PC-3 (cell line): Measurements from ENCODE around the gene PODN. TPM values are rescaled to one million over a fixed set of nuclear protein-coding genes. Genes with fewer than 3 reads are reported as not detected.

Experiments
- ATAC-seq: fragments of 200-7000 bp; cut with Tn5 transposase; 2 replicates; pipeline ENCODE4 v1.9.1; 2020; ENCODE audit warnings: mild to moderate bottlenecking, moderate library complexity
- BruUV-seq: library from RNA; stranded (reverse); fragments of 400-500 nt; replicated peaks from 2 replicates; lab custom pipeline; 2021; lab: Mats Ljungman, UMichigan
- CTCF ChIA-PET: fragments of 300-600 bp; sonication (Branson Sonifier 250); formaldehyde crosslinking; loops from one replicate; lab custom pipeline; 2022; ENCODE audit warnings: antibody characterized with exemption; lab: Charles Lee
- POLR2A ChIA-PET: fragments of 300-600 bp; sonication (Branson Sonifier 250); formaldehyde crosslinking; loops from one replicate; lab custom pipeline; 2022; ENCODE audit warnings: antibody characterized with exemption; ENCODE audit not compliant: unreplicated experiment; lab: Charles Lee
- DNase-seq: peaks from one replicate; pipeline ENCODE4 v3.0.0-alpha.2; 2015
- H2AFZ ChIP-seq: fragments of 300-600 bp; sonication (generic); 2 replicates; pipeline ENCODE4 v1.6.0; 2016; ENCODE audit warnings: antibody characterized with exemption, low read length
- H3F3A ChIP-seq: fragments of 300-600 bp; sonication (generic); one replicate; pipeline ENCODE4 v1.6.0; 2017; ENCODE audit warnings: antibody characterized with exemption, low read length, control low read depth, mild to moderate bottlenecking; ENCODE audit not compliant: unreplicated experiment
- H3K27ac ChIP-seq: fragments of 300-600 bp; sonication (generic); 2 replicates; pipeline ENCODE4 v1.5.1; 2016; ENCODE audit warnings: mild to moderate bottlenecking, low read length
- H3K27me3 ChIP-seq: fragments of 300-600 bp; sonication (generic); 2 replicates; pipeline ENCODE4 v1.6.1; 2016; ENCODE audit warnings: low read length, mixed read lengths
- H3K36me3 ChIP-seq: fragments of 300-600 bp; sonication (generic); 2 replicates; pipeline ENCODE4 v1.6.1; 2016; ENCODE audit warnings: low read depth, mixed run types, low read length, mixed read lengths
- H3K4me1 ChIP-seq: fragments of 300-600 bp; sonication (generic); 2 replicates; pipeline ENCODE4 v1.5.1; 2016; ENCODE audit warnings: low read length; ENCODE audit not compliant: insufficient read depth
- H3K4me2 ChIP-seq: fragments of 300-600 bp; sonication (generic); 2 replicates; pipeline ENCODE4 v1.6.0; 2016; ENCODE audit warnings: low read length
- H3K4me3 ChIP-seq: fragments of 300-600 bp; sonication (generic); 2 replicates; pipeline ENCODE4 v1.5.1; 2016; ENCODE audit warnings: mild to moderate bottlenecking, low read length, mixed read lengths
- H3K79me2 ChIP-seq: fragments of 300-600 bp; sonication (generic); 2 replicates; pipeline ENCODE4 v1.6.1; 2017; ENCODE audit warnings: low read length, mixed read lengths
- H3K9ac ChIP-seq: fragments of 300-600 bp; sonication (generic); 2 replicates; pipeline ENCODE4 v1.6.0; 2016; ENCODE audit warnings: mild to moderate bottlenecking, low read length
- H3K9me2 ChIP-seq: fragments of 300-600 bp; sonication (generic); replicated peaks from 2 replicates; pipeline ENCODE4 v1.6.1; 2016; ENCODE audit warnings: mixed run types, low read length, mixed read lengths
- H3K9me3 ChIP-seq: fragments of 300-600 bp; sonication (generic); 2 replicates; pipeline ENCODE4 v1.6.1; 2016; ENCODE audit warnings: low read length, mixed read lengths
- H4K20me1 ChIP-seq: fragments of 300-600 bp; sonication (generic); 2 replicates; pipeline ENCODE4 v1.6.1; 2016; ENCODE audit warnings: low read length, mixed read lengths
- EZH2 ChIP-seq: fragments of 300-600 bp; sonication (generic); IDR thresholded peaks from one replicate; pipeline ENCODE4 v1.6.1; 2017; ENCODE audit warnings: antibody characterized with exemption, mild to moderate bottlenecking, low read length; ENCODE audit not compliant: unreplicated experiment
- EZH2phosphoT487 ChIP-seq: fragments of 300-600 bp; sonication (generic); IDR thresholded peaks from 2 replicates; pipeline ENCODE4 v1.6.1; 2018; ENCODE audit warnings: mild to moderate bottlenecking, antibody characterized with exemption, low read length, borderline replicate concordance
- intact Hi-C: fragments of 100-400 bp; cut with micrococcal nuclease; formaldehyde crosslinking; loops from 2 replicates; pipeline ENCODE4 v1.9.0; 2023
- total RNA-seq: library from RNA; depleted of rRNA; stranded (reverse); fragments of >200 nt; gene quantifications from 2 replicates; pipeline ENCODE4 v1.2.3, GENCODE V29; 2014
- TF ChIP-seq, protein P1 (sequence below): fragments of 300-600 bp; sonication (generic); conservative IDR thresholded peaks from 2 replicates; pipeline ENCODE4 v1.5.1; 2017; ENCODE audit warnings: antibody characterized with exemption, low read depth, mild to moderate bottlenecking, low read length

PODN gene
- total RNA-seq, 1 experiment from 2014 or later: not detected

- DNase-seq (no peak), ATAC-seq (no peak)
- no peaks in the 10 kb centered on the region for H3K9me2 ChIP-seq
- TF ChIP-seq EZH2phosphoT487 (no peak), EZH2 (no peak)
- TF ChIP-seq, protein P1, sequence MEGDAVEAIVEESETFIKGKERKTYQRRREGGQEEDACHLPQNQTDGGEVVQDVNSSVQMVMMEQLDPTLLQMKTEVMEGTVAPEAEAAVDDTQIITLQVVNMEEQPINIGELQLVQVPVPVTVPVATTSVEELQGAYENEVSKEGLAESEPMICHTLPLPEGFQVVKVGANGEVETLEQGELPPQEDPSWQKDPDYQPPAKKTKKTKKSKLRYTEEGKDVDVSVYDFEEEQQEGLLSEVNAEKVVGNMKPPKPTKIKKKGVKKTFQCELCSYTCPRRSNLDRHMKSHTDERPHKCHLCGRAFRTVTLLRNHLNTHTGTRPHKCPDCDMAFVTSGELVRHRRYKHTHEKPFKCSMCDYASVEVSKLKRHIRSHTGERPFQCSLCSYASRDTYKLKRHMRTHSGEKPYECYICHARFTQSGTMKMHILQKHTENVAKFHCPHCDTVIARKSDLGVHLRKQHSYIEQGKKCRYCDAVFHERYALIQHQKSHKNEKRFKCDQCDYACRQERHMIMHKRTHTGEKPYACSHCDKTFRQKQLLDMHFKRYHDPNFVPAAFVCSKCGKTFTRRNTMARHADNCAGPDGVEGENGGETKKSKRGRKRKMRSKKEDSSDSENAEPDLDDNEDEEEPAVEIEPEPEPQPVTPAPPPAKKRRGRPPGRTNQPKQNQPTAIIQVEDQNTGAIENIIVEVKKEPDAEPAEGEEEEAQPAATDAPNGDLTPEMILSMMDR: no peak
- peaks cover 21% of the 10 kb centered on the region for H3K4me1 ChIP-seq
- H3K79me2 ChIP-seq: no peaks in the 10 kb centered on the region
- H3K27ac ChIP-seq: no peak overlapping the region
- H3K27me3 ChIP-seq: no peaks in the 10 kb centered on the region
- H4K20me1 ChIP-seq: no peaks in the 10 kb centered on the region
- no peak overlapping the region for H2AFZ ChIP-seq
- CTCF ChIA-PET: no interaction called here
- H3K4me2 ChIP-seq: no peak overlapping the region
- POLR2A ChIA-PET: no interaction called here
- H3K36me3 ChIP-seq: peaks cover 16% of the 10 kb centered on the region; the same call in 1 of the 2 replicates
- peaks cover 8% of the 10 kb centered on the region for H3F3A ChIP-seq
- intact Hi-C loops: no loop called here
- H3K9ac ChIP-seq: no peak overlapping the region
- no peaks in the 10 kb centered on the region for H3K9me3 ChIP-seq
- BruUV-seq: no TSS peak
- no peak overlapping the region for H3K4me3 ChIP-seq
Measured at GRCh38 chr1:53043271-53043670, 18.7 kb upstream of the PODN start.

- ATAC-seq (no peak), DNase-seq (no peak)
- no peak for TF ChIP-seq EZH2
- TF ChIP-seq, protein P1: no peak
- no peak for TF ChIP-seq EZH2phosphoT487
- Histone ChIP-seq H3K9ac (no peak overlapping the region), H3K9me3 (no peaks in the 10 kb centered on the region), H3K79me2 (no peaks in the 10 kb centered on the region), H3K4me1 (peaks cover 37% of the 10 kb centered on the region), H3K9me2 (no peaks in the 10 kb centered on the region), H3K27me3 (no peaks in the 10 kb centered on the region), H3K4me3 (no peak overlapping the region), H3K4me2 (no peak overlapping the region), H4K20me1 (no peaks in the 10 kb centered on the region), H3K36me3 (peaks cover 7% of the 10 kb centered on the region; the same call in 1 of the 2 replicates), H3K27ac (no peak overlapping the region), H2AFZ (no peak overlapping the region), H3F3A (peaks cover 14% of the 10 kb centered on the region)
- intact Hi-C loops: loop anchor here (5.0 kb wide), 1 partner anchor 132 kb away; no protein-coding TSS in a partner anchor
- POLR2A ChIA-PET: no interaction called here
- CTCF ChIA-PET: no interaction called here
- no TSS peak for BruUV-seq
Measured at GRCh38 chr1:53044926-53045325, 17.1 kb upstream of the PODN start.

DNA sequence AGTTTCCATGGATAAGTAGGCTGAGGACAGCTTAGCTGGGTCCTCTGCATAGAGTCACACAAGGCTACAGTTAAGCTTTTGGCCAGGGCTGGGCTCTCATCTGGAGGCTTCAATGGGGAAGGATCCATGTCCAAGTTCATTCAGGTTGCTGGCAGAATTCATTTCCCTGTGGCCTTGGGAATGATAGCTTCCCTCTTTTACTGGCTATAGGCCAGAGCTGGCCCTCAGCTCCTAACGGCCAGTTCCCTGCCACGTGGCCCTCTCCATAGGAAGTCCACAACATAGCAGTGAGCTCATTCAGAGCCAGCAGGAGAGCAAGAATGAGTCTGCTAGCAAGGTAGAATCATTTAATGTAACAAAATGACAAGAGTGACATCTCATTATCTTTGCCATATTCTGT is 15.1 kb upstream of the PODN start:
- Histone ChIP-seq H3K27ac (peak overlapping the region; percentile 89), H2AFZ (no peak overlapping the region), H3K4me3 (no peak overlapping the region), H3F3A (peaks cover 14% of the 10 kb centered on the region), H3K4me1 (peaks cover 40% of the 10 kb centered on the region), H3K9me2 (no peaks in the 10 kb centered on the region), H3K9me3 (no peaks in the 10 kb centered on the region), H3K36me3 (peaks cover 12% of the 10 kb centered on the region; the same call in 1 of the 2 replicates), H3K79me2 (no peaks in the 10 kb centered on the region), H3K4me2 (peak overlapping the region; percentile 57), H3K27me3 (no peaks in the 10 kb centered on the region), H3K9ac (peak overlapping the region; percentile 25), H4K20me1 (no peaks in the 10 kb centered on the region)
- ChIA-PET POLR2A (no interaction called here), CTCF (no interaction called here)
- no peak for TF ChIP-seq EZH2phosphoT487
- TF ChIP-seq, protein P1: no peak
- no peak for TF ChIP-seq EZH2
- BruUV-seq: no TSS peak
- ATAC-seq (peak; percentile 36; the same call in 1 of the 2 replicates), DNase-seq (peak; percentile 33)
- intact Hi-C loops: loop anchor here (5.0 kb wide), 1 partner anchor 130 kb away; no protein-coding TSS in a partner anchor
